NCI-H345 (cell line): ENCODE measurements around the gene AUTS2.

ENCODE experiments used
- DNase-seq: peaks from one replicate; lab custom pipeline; 2025; lab: John Stamatoyannopoulos, UW

Gene AUTS2

GRCh38 chr7:69939317-69939716 lies 341.0 kb downstream of the AUTS2 start:
- no peak for DNase-seq

GRCh38 chr7:69941077-69941651 lies 342.9 kb downstream of the AUTS2 start:
- no peak for DNase-seq

DNA sequence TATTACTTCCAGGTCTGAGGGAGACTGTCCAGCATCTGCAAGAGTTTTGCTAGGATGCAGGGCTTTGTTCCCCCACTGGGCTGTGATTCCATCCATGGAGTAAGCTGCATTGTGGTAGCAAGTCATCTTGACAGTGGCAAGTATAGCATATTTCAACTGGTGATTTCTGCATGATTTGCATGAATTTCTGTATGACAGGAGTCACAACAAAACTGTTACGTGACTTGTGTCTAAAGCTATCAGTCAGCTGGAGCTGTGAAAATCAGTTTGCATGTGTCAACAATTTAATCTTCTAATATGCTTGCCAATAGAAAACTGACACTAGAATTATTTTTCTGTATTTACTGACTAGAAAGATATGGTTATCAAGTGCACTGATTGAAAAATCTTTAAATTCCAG lies 344.3 kb downstream of the AUTS2 start:
- DNase-seq: no peak

GRCh38 chr7:69946901-69947300 lies 348.6 kb downstream of the AUTS2 start:
- DNase-seq: no peak

DNA sequence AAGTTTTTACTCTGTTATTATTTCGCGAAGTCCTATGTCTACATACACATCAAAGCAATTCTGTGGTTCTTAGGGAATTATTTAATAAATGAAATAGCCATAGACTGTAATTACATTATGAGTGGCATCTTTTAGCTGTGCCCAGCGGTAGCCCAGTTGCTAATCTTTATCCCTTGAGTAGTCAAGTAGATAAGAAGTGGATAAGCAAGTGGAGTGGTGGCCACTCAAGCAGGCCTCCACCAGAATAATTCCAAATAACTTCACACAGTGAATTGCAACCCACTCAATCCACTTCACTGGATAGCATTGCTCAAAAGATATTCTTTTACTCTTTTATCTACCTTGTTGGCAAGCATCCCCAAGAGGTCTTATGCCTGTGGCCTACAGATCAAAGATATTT lies 349.7 kb downstream of the AUTS2 start:
- DNase-seq: no peak

- DNase-seq: no peak
Measured at GRCh38 chr7:69949122-69949521, 350.8 kb downstream of the AUTS2 start.

- no peak for DNase-seq
Measured at GRCh38 chr7:69951458-69951857, 353.2 kb downstream of the AUTS2 start.

DNA sequence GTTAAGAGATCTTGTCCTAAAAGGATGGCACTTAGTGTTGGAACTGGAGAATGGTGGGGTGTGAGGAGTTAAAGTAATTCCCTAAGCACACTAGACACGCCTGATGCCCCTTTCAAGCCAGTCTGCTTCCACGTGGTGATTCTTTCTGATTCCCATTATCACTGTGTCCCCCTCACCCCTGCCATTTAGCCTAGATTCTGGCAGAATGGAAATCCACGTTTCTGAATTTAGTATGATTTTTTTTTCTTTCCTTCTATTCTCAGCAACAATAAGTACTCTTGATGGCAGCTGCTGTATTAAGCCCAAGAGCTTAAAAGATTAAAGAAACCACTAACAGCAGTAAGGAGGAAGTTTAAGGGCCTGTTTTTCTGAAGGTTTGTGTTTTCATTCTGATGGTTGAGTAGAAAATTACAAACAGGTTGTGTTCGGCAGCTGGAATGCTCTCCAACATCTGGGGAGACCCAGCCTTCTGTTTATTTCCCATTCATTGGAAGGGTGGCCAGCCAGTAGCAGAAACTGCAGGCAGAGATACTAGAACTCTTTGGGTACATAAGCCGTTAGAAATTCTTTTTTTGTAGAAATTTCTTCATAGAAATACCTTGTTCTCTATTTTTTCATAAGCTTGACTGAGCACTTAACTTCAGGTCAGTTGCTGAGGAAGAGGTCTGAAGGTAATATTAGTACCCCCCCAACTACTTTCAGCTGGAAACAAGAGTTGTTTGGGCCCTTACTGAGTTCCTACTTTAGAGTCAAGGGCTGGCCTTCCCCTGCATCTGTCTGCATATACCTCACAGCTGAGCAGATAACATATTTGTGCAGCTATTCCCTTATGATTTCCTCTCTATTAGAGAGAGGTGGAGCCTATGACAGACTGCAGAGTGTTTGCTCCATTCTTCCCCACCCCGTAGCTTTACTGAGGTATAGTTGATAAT lies 355.1 kb downstream of the AUTS2 start:
- no peak for DNase-seq

- no peak for DNase-seq
Measured at GRCh38 chr7:69956541-69956940, 358.3 kb downstream of the AUTS2 start.

- no peak for DNase-seq
Measured at GRCh38 chr7:69957661-69958060, 359.4 kb downstream of the AUTS2 start.

GRCh38 chr7:69959789-69960499 lies 361.7 kb downstream of the AUTS2 start:
- DNase-seq: no peak

GRCh38 chr7:69961436-69961835 lies 363.2 kb downstream of the AUTS2 start:
- DNase-seq: no peak

- DNase-seq: peak; percentile 45
Measured at GRCh38 chr7:69962186-69963065, 364.2 kb downstream of the AUTS2 start.

- no peak for DNase-seq
Measured at GRCh38 chr7:69963393-69963792, 365.1 kb downstream of the AUTS2 start.

- no peak for DNase-seq
Measured at GRCh38 chr7:69966766-69967591, 368.7 kb downstream of the AUTS2 start.

DNA sequence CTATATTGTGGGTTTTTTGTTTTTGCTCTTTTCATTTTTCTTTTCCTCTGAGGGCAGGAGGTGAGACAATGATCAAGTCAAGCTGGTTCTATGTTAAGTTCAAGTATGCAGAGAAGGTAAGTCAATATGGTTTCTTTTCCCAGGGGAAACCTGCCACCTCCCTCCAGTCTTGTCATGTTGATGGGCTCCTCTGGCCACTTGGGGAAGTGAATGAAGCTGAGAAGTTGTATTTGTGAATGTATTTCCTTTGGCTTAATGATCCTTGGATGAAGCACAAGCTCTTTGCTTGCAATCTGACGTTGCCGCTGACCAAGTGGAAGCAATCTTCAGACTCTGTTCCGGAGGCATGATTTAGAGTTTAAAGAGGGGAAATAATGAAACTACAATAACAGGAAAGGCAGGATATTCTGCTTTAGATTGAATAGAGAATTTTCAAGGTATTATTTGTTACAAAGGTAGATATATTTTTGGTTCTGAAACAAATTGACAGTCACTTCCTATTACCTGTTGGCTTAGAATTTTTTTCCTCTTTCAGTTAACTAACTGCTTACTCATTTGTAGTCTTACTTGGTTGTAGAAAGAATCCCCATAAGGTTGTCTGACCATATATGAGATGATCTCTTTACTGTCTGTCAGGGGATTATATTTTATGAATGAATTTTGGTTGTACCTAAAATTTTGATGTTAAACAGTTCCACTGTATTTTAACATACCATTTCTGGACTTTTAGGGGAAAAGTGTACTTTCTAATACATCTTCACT lies 369.6 kb downstream of the AUTS2 start:
- DNase-seq: no peak

DNA sequence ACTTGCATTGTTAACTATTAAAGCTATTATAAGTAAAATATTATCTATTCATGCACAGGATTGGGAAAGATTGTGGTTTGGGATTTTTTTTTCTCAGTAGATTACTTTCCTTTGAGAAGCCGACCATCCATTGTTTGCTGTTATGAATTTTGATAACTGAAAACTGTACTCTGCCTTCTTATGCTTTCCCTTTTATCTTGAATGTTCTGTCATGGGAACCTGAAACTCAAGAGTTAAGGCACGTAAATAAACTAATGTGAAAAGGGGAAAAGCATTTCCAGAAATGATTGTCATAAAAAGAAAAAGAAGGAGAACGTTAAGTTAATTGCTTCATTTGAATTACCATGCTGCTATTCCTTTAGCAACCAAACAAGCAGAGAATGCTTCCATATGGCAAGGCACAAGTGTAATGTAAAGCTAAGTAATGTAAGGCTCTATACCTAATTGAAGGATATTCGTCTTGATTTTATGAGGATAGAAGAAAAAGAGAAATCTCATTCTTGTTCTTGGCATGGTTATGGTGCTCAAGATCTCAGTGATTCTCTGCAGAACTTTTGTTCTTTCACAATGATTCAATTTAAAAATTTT lies 370.8 kb downstream of the AUTS2 start:
- no peak for DNase-seq

DNA sequence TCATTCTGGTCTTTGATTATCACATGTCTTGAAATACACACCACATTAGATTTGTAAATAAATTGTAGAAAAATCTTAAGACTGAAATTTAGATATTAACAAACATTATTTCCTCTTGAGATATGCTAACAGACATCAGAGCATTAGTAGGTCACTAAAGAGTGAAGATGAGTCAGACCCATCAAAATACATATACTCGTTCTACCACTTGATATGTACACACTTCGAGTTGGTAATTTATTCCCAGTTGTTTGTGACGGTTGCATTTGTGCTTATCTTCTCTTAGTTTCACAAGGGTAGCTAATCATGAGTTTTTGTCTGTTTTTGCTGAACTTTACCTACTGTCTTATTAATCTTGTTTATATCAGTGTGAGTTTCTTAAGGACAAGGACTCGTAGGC lies 383.4 kb downstream of the AUTS2 start:
- DNase-seq: no peak

DNA sequence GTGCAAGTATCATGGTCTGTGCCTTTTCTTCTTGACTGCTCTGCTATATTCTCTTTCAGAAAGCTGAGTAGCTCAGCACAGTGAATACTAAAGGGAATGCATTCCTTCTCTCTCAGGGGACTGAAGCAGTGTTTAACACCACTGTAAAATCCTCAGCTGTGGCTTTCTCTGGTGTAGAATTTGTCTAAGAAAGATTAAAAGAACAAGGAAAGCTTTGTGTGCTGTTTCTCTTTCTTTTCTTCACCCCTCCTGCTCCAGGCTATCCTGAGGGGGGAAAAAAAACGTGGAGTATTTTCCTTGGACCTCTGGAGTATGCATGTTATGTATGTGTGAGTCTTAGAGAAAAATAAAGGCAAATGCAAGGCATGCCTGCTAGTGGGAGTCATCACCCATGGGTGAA lies 383.9 kb downstream of the AUTS2 start:
- no peak for DNase-seq

GRCh38 chr7:69989551-69989950 lies 391.3 kb downstream of the AUTS2 start:
- no peak for DNase-seq
